Activated B cell treated with CpG ODN at 0.5 μM for 24 hours (primary cell): ENCODE data around the gene BRD3. TPM values are rescaled to one million over a fixed set of nuclear protein-coding genes. Genes with fewer than 3 reads are reported as not detected.

ENCODE experiments used
- ATAC-seq: fragments of 200-7000 bp; cut with Tn5 transposase; one replicate; pipeline ENCODE4 v1.10.0; 2021; ENCODE audit warnings: low read depth, mild to moderate bottlenecking, moderate library complexity
- CTCF ChIA-PET: fragments of 350-600 bp; sonication (Branson Sonifier 250); formaldehyde crosslinking; loops from one replicate; lab custom pipeline; 2021; ENCODE audit warnings: antibody characterized with exemption; lab: Charles Lee
- POLR2A ChIA-PET: fragments of 350-600 bp; sonication (Branson Sonifier 250); formaldehyde crosslinking; loops from one replicate; lab custom pipeline; 2021; ENCODE audit warnings: antibody characterized with exemption; lab: Charles Lee
- DNase-seq: peaks from one replicate; pipeline ENCODE4 v3.0.0; 2022
- H3K27ac Mint-ChIP-seq: one replicate; pipeline ENCODE4 v1.8.0; 2020; ENCODE audit warnings: mixed read lengths
- H3K27me3 Mint-ChIP-seq: one replicate; pipeline ENCODE4 v1.8.0; 2021; ENCODE audit warnings: mixed read lengths
- H3K36me3 Mint-ChIP-seq: one replicate; pipeline ENCODE4 v1.8.0; 2021; ENCODE audit warnings: low read depth, mixed read lengths
- H3K4me1 Mint-ChIP-seq: one replicate; pipeline ENCODE4 v1.8.0; 2021; ENCODE audit warnings: mixed read lengths
- H3K4me3 Mint-ChIP-seq: one replicate; pipeline ENCODE4 v1.8.0; 2020; ENCODE audit warnings: mild to moderate bottlenecking, mixed read lengths
- H3K9me3 Mint-ChIP-seq: one replicate; pipeline ENCODE4 v1.8.0; 2020; ENCODE audit warnings: mixed read lengths
- CTCF ChIP-seq: fragments of 200-600 bp; IDR thresholded peaks from one replicate; pipeline ENCODE4 v1.8.0; 2022; ENCODE audit warnings: antibody characterized with exemption, mild to moderate bottlenecking
- intact Hi-C: fragments of 100-400 bp; cut with micrococcal nuclease; formaldehyde crosslinking; loops from one replicate; pipeline ENCODE4 v1.15.1; 2024
- total RNA-seq: library from RNA; stranded (reverse); gene quantifications from 2 replicates; pipeline ENCODE4 v1.2.3, GENCODE V29; 2022

The BRD3 gene
- total RNA-seq, 1 donor from 2014 or later = 18.3 TPM

- Mint-ChIP-seq H3K27me3 (no peaks in the 10 kb centered on the region), H3K9me3 (no peaks in the 10 kb centered on the region), H3K27ac (peak overlapping the region; percentile 61), H3K4me1 (peaks cover 16% of the 10 kb centered on the region), H3K36me3 (peaks cover 20% of the 10 kb centered on the region), H3K4me3 (peak overlapping the region; percentile 83)
- TF ChIP-seq CTCF = no peak
- ChIA-PET POLR2A (interaction anchor here (0.9 to 1.5 kb wide), 7 partner anchors 30 to 678 kb away, joined by 3 to 9 read pairs (median 4); partner anchors contain the start of genes MED22, RPL7A and WDR5), CTCF (interaction anchor here (0.7 to 1.9 kb wide), 3 partner anchors 33 to 244 kb away, joined by 4 to 9 read pairs (median 5); no protein-coding TSS in a partner anchor)
- intact Hi-C loops = loop anchor here (1.0 to 10.0 kb wide), 10 partner anchors 34 to 651 kb away; partner anchors contain the start of genes BRD3, CACFD1, RNU6ATAC and STKLD1
- DNase-seq = peak; percentile 63
- ATAC-seq = peak; percentile 19
These were observed 42.0 kb downstream of the BRD3 start for GRCh38 chr9:134025606-134026541.

- intact Hi-C loops = loop anchor here (1.0 to 10.0 kb wide), 10 partner anchors 33 to 650 kb away; partner anchors contain the start of genes BRD3, CACFD1, RNU6ATAC and STKLD1
- POLR2A ChIA-PET = interaction anchor here (0.6 to 1.5 kb wide), 8 partner anchors 31 to 677 kb away, joined by 3 to 7 read pairs (median 4); partner anchors contain the start of genes MED22, RPL7A and WDR5
- H3K4me1 Mint-ChIP-seq = peaks cover 16% of the 10 kb centered on the region
These were observed 42.8 kb downstream of the BRD3 start, which contains the start of gene BRD3OS for GRCh38 chr9:134024828-134025605. BRD3OS (plus strand) TSS chr9:134025481; CDS start chr9:134026748, 1,267 bp downstream.

GRCh38 chr9:134024214-134024792, 43.5 kb downstream of the BRD3 start:
- intact Hi-C loops = loop anchor here (2.0 to 10.0 kb wide), 3 partner anchors 110 to 650 kb away; partner anchors contain the start of genes STKLD1 and SURF4
- H3K4me3 Mint-ChIP-seq = no peak overlapping the region
- TF ChIP-seq CTCF = no peak

More at GRCh38 chr9:134024828-134025605, 42.8 kb downstream of the BRD3 start, which contains the start of gene BRD3OS:
- ATAC-seq (peak; percentile 94), DNase-seq (peak; percentile 85)
- no peak for TF ChIP-seq CTCF
- Mint-ChIP-seq H3K27ac (peak within 1 kb of the TSS; percentile 61), H3K4me3 (peak within 1 kb of the TSS; percentile 83), H3K9me3 (no peaks in the 10 kb centered on the region), H3K27me3 (no peaks in the 10 kb centered on the region), H3K36me3 (peaks cover 16% of the 10 kb centered on the region)
- CTCF ChIA-PET = interaction anchor here (1.3 to 1.9 kb wide), 2 partner anchors 44 to 243 kb away, joined by 4 to 9 read pairs; no protein-coding TSS in a partner anchor

GRCh38 chr9:134014946-134015345, 52.9 kb downstream of the BRD3 start:
- H3K4me3 Mint-ChIP-seq = no peak overlapping the region
- H3K27ac Mint-ChIP-seq = no peak overlapping the region
- DNase-seq = no peak
- no peaks in the 10 kb centered on the region for H3K4me1 Mint-ChIP-seq
- no peak for TF ChIP-seq CTCF
- H3K36me3 Mint-ChIP-seq = no peaks in the 10 kb centered on the region
- ATAC-seq = no peak
- CTCF ChIA-PET = no interaction called here
- H3K9me3 Mint-ChIP-seq = no peaks in the 10 kb centered on the region
- POLR2A ChIA-PET = no interaction called here
- intact Hi-C loops = no loop called here
- no peaks in the 10 kb centered on the region for H3K27me3 Mint-ChIP-seq

More at GRCh38 chr9:134024214-134024792, 43.5 kb downstream of the BRD3 start:
- CTCF ChIA-PET = interaction anchor here (1.9 kb wide), 1 partner anchor 242 kb away, joined by 9 read pairs; no protein-coding TSS in a partner anchor
- ATAC-seq (no peak), DNase-seq (no peak)
- Mint-ChIP-seq H3K9me3 (no peaks in the 10 kb centered on the region), H3K27me3 (no peaks in the 10 kb centered on the region), H3K4me1 (peaks cover 16% of the 10 kb centered on the region), H3K36me3 (peaks cover 16% of the 10 kb centered on the region), H3K27ac (peak overlapping the region; percentile 9)
- POLR2A ChIA-PET = interaction anchor here (0.6 to 1.1 kb wide), 4 partner anchors 27 to 1457 kb away, joined by 3 to 5 read pairs (median 4); no protein-coding TSS in a partner anchor
